SH-SY5Y (cell line): ENCODE measurements around the gene NME7.

Source experiments
- GATA2 ChIP-seq: IDR thresholded peaks from 2 replicates; pipeline ENCODE4 v1.6.1; 2011; ENCODE audit warnings: mild to moderate bottlenecking, low read depth, low read length
- GATA3 ChIP-seq: IDR thresholded peaks from 2 replicates; pipeline ENCODE4 v1.6.1; 2011; ENCODE audit warnings: low read depth, mild to moderate bottlenecking, low read length, moderate library complexity

DNA sequence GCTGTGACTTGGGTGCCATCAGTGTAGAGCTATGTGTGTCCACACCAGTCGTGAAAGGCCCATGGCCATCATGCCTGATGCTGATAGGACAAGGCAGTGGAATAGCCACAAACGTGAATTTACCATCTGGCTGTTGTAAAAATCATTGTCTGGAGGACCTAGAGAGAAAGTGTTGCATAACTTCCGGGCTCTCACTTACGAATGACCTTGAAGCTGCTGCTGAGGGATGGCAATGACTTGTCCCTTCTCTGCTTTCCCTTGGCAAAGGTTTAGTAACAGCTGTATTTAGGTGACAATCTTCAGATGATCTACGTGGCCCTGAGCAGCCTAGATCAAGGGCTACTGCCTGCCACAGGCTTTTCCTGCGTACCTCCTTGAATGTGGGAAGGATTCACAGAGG lies 255.4 kb downstream of the NME7 start:
- TF ChIP-seq GATA2, result no peak
- no peak for TF ChIP-seq GATA3
